Type B pancreatic cell (in vitro differentiated cells): ENCODE results near the gene SCARB2. TPM values are rescaled to one million over a fixed set of nuclear protein-coding genes. Genes with fewer than 3 reads are reported as not detected.

Source experiments
- DNase-seq: peaks from one replicate; pipeline ENCODE4 v3.0.0; 2021; ENCODE audit warnings: mixed read lengths; ENCODE audit not compliant: unreplicated experiment; ENCODE audit errors: extremely low spot score
- H3K27ac Mint-ChIP-seq: 2 replicates; pipeline ENCODE4 v1.8.0; 2021; ENCODE audit warnings: mild to moderate bottlenecking, mixed read lengths
- H3K27me3 Mint-ChIP-seq: 2 replicates; pipeline ENCODE4 v1.8.0; 2021; ENCODE audit warnings: mixed read lengths
- H3K36me3 Mint-ChIP-seq: 2 replicates; pipeline ENCODE4 v1.8.0; 2021; ENCODE audit warnings: mixed read lengths
- H3K4me1 Mint-ChIP-seq: one replicate; pipeline ENCODE4 v1.8.0; 2021; ENCODE audit warnings: mixed read lengths; ENCODE audit not compliant: unreplicated experiment
- H3K4me3 Mint-ChIP-seq: 2 replicates; pipeline ENCODE4 v1.8.0; 2021; ENCODE audit warnings: mild to moderate bottlenecking, mixed read lengths
- H3K9me3 Mint-ChIP-seq: 2 replicates; pipeline ENCODE4 v1.8.0; 2021; ENCODE audit warnings: mixed read lengths
- CTCF ChIP-seq: fragments of 200-600 bp; sonication (generic); conservative IDR thresholded peaks from 2 replicates; pipeline ENCODE4 v1.5.0; 2021; ENCODE audit warnings: antibody characterized with exemption, mild to moderate bottlenecking
- total RNA-seq: library from RNA; stranded (reverse); gene quantifications from 2 replicates; pipeline ENCODE4 v1.2.1, GENCODE V29; 2021; ENCODE audit warnings: low replicate concordance

The SCARB2 gene
- total RNA-seq, 1 donor from 2014 or later = 102 TPM

DNA sequence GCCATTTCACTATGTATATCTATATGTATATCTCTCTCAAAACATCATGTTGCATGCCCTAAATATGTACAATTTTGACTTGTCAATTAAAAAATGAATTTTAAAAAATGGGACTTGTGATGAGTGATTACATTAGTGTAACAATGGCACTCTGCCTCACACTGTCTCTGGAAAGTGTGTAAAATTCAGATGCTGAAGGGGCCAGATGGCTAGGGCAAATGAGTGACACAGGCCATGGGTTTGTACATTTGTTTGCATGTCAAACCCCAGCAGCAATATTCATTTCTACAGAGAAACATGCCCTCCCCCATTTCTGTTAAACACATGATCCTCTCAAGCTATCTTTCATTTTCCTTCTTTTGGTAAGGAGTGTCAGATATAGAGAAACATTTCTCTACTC lies 8.1 kb downstream of the SCARB2 start:
- no peak for TF ChIP-seq CTCF
- H3K4me3 Mint-ChIP-seq = no peak overlapping the region
- peak overlapping the region; percentile 12 for H3K27ac Mint-ChIP-seq
- peaks cover 47% of the 10 kb centered on the region for H3K4me1 Mint-ChIP-seq
- H3K9me3 Mint-ChIP-seq = no peaks in the 10 kb centered on the region
- H3K36me3 Mint-ChIP-seq = peaks cover 16% of the 10 kb centered on the region
- no peak for DNase-seq
- no peaks in the 10 kb centered on the region for H3K27me3 Mint-ChIP-seq

DNA sequence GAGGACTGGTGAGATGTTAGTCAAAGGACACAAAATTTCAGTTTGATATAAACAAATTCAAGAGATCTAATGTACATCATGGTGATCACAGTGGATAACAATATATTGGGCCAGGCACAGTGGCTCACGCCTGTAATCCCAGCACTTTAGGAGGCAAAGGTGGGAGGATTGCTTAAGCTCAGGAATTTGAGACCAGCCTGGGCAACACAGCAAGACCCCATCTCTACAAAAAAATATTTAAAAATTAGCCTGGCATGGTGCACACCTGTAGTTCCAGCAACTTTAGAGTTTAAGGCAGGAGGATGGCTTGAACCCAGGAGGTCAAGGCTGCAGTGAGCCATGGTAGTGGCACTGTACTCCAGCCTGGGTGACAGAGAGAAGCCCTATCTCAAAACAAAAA lies 8.7 kb downstream of the SCARB2 start:
- H3K36me3 Mint-ChIP-seq = peaks cover 17% of the 10 kb centered on the region
- no peaks in the 10 kb centered on the region for H3K27me3 Mint-ChIP-seq
- no peak overlapping the region for H3K4me3 Mint-ChIP-seq
- peaks cover 44% of the 10 kb centered on the region for H3K4me1 Mint-ChIP-seq
- no peak for DNase-seq
- no peak for TF ChIP-seq CTCF
- H3K9me3 Mint-ChIP-seq = no peaks in the 10 kb centered on the region
- peak overlapping the region; percentile 48 for H3K27ac Mint-ChIP-seq

DNA sequence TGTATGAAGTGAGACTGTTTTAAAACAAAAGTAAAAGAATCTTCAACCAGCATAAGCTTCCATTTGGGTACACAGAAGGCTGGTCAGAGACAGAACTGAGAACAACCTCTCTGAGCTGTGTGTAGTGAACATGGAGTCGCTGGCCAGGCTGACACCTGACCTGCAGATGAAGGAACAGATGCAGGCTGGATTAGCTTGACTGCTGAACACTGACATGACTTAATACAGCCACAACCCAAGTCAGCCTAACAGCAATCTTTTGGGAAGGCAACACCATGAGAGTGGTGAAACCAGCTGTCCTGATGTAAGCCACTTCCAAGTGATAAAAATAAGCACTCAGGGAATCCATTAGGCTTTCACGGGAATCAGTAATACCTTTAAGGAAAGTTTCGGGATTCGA lies 10.1 kb downstream of the SCARB2 start:
- Mint-ChIP-seq H3K4me3 (no peak overlapping the region), H3K4me1 (peaks cover 52% of the 10 kb centered on the region), H3K27ac (no peak overlapping the region), H3K27me3 (no peaks in the 10 kb centered on the region), H3K9me3 (no peaks in the 10 kb centered on the region), H3K36me3 (peaks cover 16% of the 10 kb centered on the region)
- DNase-seq = no peak
- no peak for TF ChIP-seq CTCF

DNA sequence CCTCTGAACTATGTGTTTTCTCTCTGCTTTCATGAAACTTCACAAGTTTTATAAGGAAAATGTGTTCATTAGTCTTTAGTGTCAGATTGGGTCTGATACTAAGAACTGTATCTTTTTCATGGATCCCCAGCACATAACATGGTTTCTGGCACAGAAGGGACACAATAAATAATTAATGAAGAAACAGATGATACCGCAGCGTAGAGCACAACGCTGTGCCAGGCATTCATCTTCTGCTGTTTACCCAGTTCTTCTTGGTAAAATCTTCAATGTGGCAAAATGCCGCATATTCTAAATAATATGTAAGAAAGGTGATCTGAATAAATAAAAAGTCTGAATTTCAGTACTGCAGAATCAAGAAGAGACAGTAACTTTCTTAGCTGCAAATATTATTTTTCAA lies 12.3 kb downstream of the SCARB2 start:
- no peak for TF ChIP-seq CTCF
- DNase-seq = no peak
- peak overlapping the region; percentile 90 for H3K27ac Mint-ChIP-seq
- no peak overlapping the region for H3K4me3 Mint-ChIP-seq
- peaks cover 9% of the 10 kb centered on the region for H3K36me3 Mint-ChIP-seq
- peaks cover 50% of the 10 kb centered on the region for H3K4me1 Mint-ChIP-seq
- no peaks in the 10 kb centered on the region for H3K27me3 Mint-ChIP-seq
- no peaks in the 10 kb centered on the region for H3K9me3 Mint-ChIP-seq

GRCh38 chr4:76200771-76201231 lies 12.8 kb downstream of the SCARB2 start:
- no peak for TF ChIP-seq CTCF
- Mint-ChIP-seq H3K27me3 (no peaks in the 10 kb centered on the region), H3K27ac (peak overlapping the region; percentile 90), H3K4me1 (peaks cover 48% of the 10 kb centered on the region), H3K36me3 (peaks cover 9% of the 10 kb centered on the region), H3K4me3 (peak overlapping the region; percentile 32), H3K9me3 (no peaks in the 10 kb centered on the region)
- no peak for DNase-seq

GRCh38 chr4:76199664-76200211 lies 13.9 kb downstream of the SCARB2 start:
- no peak for TF ChIP-seq CTCF
- Mint-ChIP-seq H3K27ac (peak overlapping the region; percentile 90), H3K27me3 (no peaks in the 10 kb centered on the region), H3K36me3 (peaks cover 12% of the 10 kb centered on the region), H3K4me3 (no peak overlapping the region), H3K4me1 (peaks cover 48% of the 10 kb centered on the region), H3K9me3 (no peaks in the 10 kb centered on the region)
- no peak for DNase-seq
